CD4-positive, alpha-beta T cell (primary cell): ENCODE data around the gene LRIT3. TPM values are rescaled to one million over a fixed set of nuclear protein-coding genes. Genes with fewer than 3 reads are reported as not detected.

Experiments used
- ATAC-seq: fragments of 200-7000 bp; cut with Tn5 transposase; one replicate; pipeline ENCODE4 v1.10.0; 2022; ENCODE audit warnings: mild to moderate bottlenecking; ENCODE audit not compliant: poor library complexity
- CTCF ChIA-PET: fragments of 350-600 bp; sonication (Branson Sonifier 250); formaldehyde crosslinking; loops from one replicate; lab custom pipeline; 2021; ENCODE audit warnings: antibody characterized with exemption, inconsistent platforms; lab: Charles Lee
- POLR2A ChIA-PET: fragments of 350-600 bp; sonication (Branson Sonifier 250); formaldehyde crosslinking; loops from one replicate; lab custom pipeline; 2021; ENCODE audit warnings: antibody characterized with exemption, inconsistent platforms; lab: Charles Lee
- DNase-seq, 14 experiments: peaks; one replicate each; pipeline ENCODE4 v3.0.0-alpha.2; 2013 to 2020; ENCODE audit warnings: mixed read lengths in 2 of 14
- H3K27ac ChIP-seq, 2 donors: one replicate each; pipeline versions ENCODE4 v1.5.1 to v1.7.0; 2013; ENCODE audit warnings: low read length in 2 of 2, low read depth in 1 of 2, mild to moderate bottlenecking in 1 of 2
- H3K27me3 ChIP-seq, 2 experiments: 1 replicate in 1 of 2; 2 replicates in 1 of 2; pipeline versions ENCODE4 v1.6.1 to v1.7.0; 2013; ENCODE audit warnings: low read length in 2 of 2, control low read depth in 1 of 2, mild to moderate bottlenecking in 1 of 2, moderate library complexity in 1 of 2; ENCODE audit not compliant: insufficient read depth in 2 of 2, control insufficient read depth in 1 of 2
- H3K36me3 ChIP-seq: one replicate; pipeline ENCODE4 v1.6.1; 2013; ENCODE audit warnings: low read length, control low read depth; ENCODE audit not compliant: insufficient read depth
- H3K4me1 ChIP-seq: one replicate; pipeline ENCODE4 v1.6.1; 2013; ENCODE audit warnings: low read length, control low read depth; ENCODE audit not compliant: insufficient read depth
- H3K4me3 ChIP-seq: one replicate; pipeline ENCODE4 v1.5.1; 2013; ENCODE audit warnings: mild to moderate bottlenecking, low read length, moderate library complexity
- H3K9me3 ChIP-seq, 2 experiments: 1 replicate in 1 of 2; 2 replicates in 1 of 2; pipeline versions ENCODE4 v1.6.1 to v1.7.0; 2013; ENCODE audit warnings: low read length in 2 of 2, mild to moderate bottlenecking in 2 of 2, control low read depth in 1 of 2, moderate library complexity in 1 of 2; ENCODE audit not compliant: control insufficient read depth in 1 of 2, insufficient read depth in 1 of 2
- H3K27ac Mint-ChIP-seq: one replicate; pipeline ENCODE4 v1.8.0; 2020; ENCODE audit warnings: mixed read lengths
- H3K27me3 Mint-ChIP-seq: one replicate; pipeline ENCODE4 v1.8.0; 2021; ENCODE audit warnings: mixed read lengths
- H3K36me3 Mint-ChIP-seq: one replicate; pipeline ENCODE4 v1.8.0; 2021; ENCODE audit warnings: low read depth, mixed read lengths
- H3K4me1 Mint-ChIP-seq: one replicate; pipeline ENCODE4 v1.8.0; 2021; ENCODE audit warnings: low read depth, mixed read lengths
- H3K4me3 Mint-ChIP-seq: one replicate; pipeline ENCODE4 v1.8.0; 2020; ENCODE audit warnings: mild to moderate bottlenecking, mixed read lengths
- H3K9me3 Mint-ChIP-seq: one replicate; pipeline ENCODE4 v1.8.0; 2020; ENCODE audit warnings: mixed read lengths
- intact Hi-C, 2 experiments: fragments of 100-400 bp; cut with DNase I in 1 of 2; cut with micrococcal nuclease in 1 of 2; formaldehyde crosslinking; loops; one replicate each; pipeline versions ENCODE4 v1.15.1 to v1.9.0; 2023 to 2025; cut with DNase I, micrococcal nuclease
- total RNA-seq, 174 experiments: library from RNA in 2 of 174; stranded (reverse) in 2 of 174; gene quantifications; one replicate each; pipeline ENCODE4 v1.2.3 and lab custom pipeline; 2021 to 2026
- TF ChIP-seq, protein P1 (sequence below): fragments of 200-600 bp; IDR thresholded peaks from one replicate; pipeline ENCODE4 v1.8.0; 2022; ENCODE audit warnings: antibody characterized with exemption, mild to moderate bottlenecking

The LRIT3 gene
- total RNA-seq, 2 experiments from 2014 or later = 0.14 TPM; not detected in 1

DNA sequence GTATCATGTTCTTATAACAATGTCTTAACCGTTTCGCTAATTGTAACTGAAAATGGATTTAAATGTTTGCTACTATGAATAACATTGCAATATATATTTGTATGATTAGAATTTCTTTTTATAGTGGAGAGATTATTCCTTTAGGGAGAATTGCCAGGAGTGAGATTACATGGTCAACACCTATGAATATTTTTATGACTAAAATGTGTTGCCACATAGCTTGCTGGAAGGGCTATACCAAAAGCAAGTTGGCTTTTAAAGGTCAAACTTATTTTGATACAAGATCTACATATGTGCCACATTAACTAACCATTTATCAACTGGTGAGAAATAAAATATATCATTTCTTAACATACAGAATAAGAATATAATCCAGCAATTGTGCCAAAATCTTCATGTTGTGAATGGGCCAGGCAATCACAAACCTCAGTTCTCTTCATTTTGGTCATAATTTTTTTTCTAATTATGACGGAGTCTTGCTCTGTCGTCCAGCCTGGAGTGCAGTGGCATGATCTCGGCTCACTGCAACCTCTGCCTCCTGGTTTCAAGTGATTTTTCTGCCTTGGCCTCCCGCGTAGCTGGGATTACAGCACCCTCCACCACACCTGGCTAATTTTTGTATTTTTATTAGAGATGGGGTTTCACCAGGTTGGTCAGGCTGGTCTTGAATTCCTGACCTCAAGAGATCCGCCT is 54.8 kb downstream of the LRIT3 start:
- Mint-ChIP-seq H3K27me3 (peaks cover 34% of the 10 kb centered on the region), H3K9me3 (peaks cover 2% of the 10 kb centered on the region), H3K36me3 (no peaks in the 10 kb centered on the region), H3K4me1 (no peaks in the 10 kb centered on the region), H3K27ac (no peak overlapping the region), H3K4me3 (no peak overlapping the region)
- no peak overlapping the region for H3K27ac ChIP-seq
- intact Hi-C loops = no loop called here
- TF ChIP-seq, protein P1, sequence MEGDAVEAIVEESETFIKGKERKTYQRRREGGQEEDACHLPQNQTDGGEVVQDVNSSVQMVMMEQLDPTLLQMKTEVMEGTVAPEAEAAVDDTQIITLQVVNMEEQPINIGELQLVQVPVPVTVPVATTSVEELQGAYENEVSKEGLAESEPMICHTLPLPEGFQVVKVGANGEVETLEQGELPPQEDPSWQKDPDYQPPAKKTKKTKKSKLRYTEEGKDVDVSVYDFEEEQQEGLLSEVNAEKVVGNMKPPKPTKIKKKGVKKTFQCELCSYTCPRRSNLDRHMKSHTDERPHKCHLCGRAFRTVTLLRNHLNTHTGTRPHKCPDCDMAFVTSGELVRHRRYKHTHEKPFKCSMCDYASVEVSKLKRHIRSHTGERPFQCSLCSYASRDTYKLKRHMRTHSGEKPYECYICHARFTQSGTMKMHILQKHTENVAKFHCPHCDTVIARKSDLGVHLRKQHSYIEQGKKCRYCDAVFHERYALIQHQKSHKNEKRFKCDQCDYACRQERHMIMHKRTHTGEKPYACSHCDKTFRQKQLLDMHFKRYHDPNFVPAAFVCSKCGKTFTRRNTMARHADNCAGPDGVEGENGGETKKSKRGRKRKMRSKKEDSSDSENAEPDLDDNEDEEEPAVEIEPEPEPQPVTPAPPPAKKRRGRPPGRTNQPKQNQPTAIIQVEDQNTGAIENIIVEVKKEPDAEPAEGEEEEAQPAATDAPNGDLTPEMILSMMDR = no peak
- no peak for ATAC-seq
- no peaks in the 10 kb centered on the region for H3K36me3 ChIP-seq
- POLR2A ChIA-PET = no interaction called here
- H3K27me3 ChIP-seq = peaks cover 4 to 11% of the 10 kb centered on the region in 2 experiments
- H3K4me3 ChIP-seq = no peak overlapping the region
- H3K9me3 ChIP-seq = peaks cover 0 to 7% of the 10 kb centered on the region in 2 experiments
- no peak for DNase-seq
- H3K4me1 ChIP-seq = no peaks in the 10 kb centered on the region
- CTCF ChIA-PET = no interaction called here

DNA sequence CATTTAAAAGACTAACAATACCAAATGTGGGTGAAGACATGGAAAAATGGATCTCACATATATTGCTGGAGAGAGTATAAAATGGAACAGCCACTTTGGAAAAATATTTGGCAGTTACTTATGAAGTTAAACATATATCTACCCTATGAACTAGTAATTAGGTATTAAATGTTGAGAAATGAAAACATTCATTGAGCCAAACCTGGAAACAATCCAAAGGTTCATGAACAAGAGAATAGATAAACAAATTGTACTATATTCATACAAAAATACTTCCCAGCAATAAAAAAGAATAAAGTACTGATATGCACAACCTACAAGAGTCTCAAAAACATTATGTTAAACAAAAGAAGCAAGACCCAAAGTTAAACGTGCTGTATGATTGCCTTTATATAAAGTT is 60.8 kb downstream of the LRIT3 start:
- intact Hi-C loops = no loop called here
- CTCF ChIA-PET = no interaction called here

DNA sequence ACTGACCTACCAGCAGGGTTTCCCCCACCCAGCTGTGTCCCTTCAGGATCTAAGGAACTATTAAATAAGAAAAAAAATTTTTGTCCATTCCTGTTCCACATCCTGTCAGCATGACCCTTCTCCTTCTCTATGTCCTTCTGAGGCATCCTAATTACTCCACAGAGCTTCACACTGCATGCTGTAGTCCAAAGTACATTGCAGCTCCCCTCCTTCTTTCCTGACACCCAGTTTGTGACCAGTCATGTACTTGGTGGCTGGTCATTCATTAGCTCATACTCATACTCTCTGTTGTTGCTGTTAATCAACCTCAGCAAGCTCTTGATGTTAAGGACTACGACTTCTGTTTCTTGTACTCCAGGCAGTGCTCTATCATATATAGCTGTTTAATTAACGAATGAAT is 62.3 kb downstream of the LRIT3 start:
- Histone ChIP-seq H3K27me3 (peaks cover 0 to 16% of the 10 kb centered on the region in 2 experiments), H3K27ac (no peak overlapping the region), H3K9me3 (no peaks in the 10 kb centered on the region), H3K36me3 (no peaks in the 10 kb centered on the region), H3K4me3 (no peak overlapping the region), H3K4me1 (no peaks in the 10 kb centered on the region)
- Mint-ChIP-seq H3K4me3 (no peak overlapping the region), H3K4me1 (no peaks in the 10 kb centered on the region), H3K27me3 (peaks cover 59% of the 10 kb centered on the region), H3K36me3 (no peaks in the 10 kb centered on the region), H3K27ac (no peak overlapping the region), H3K9me3 (peaks cover 2% of the 10 kb centered on the region)
- ChIA-PET POLR2A (no interaction called here), CTCF (interaction anchor here (1.0 kb wide), 1 partner anchor 18 kb away, joined by 3 read pairs; no protein-coding TSS in a partner anchor)
- ATAC-seq (no peak), DNase-seq (no peak)
- TF ChIP-seq, protein P1 = no peak
- intact Hi-C loops = no loop called here

More for the DNA sequence above, 60.8 kb downstream of the LRIT3 start:
- POLR2A ChIA-PET = no interaction called here
- H3K4me3 ChIP-seq = no peak overlapping the region
- Mint-ChIP-seq H3K27me3 (peaks cover 53% of the 10 kb centered on the region), H3K4me3 (no peak overlapping the region), H3K9me3 (peaks cover 2% of the 10 kb centered on the region), H3K36me3 (no peaks in the 10 kb centered on the region), H3K27ac (no peak overlapping the region), H3K4me1 (no peaks in the 10 kb centered on the region)
- no peak overlapping the region for H3K27ac ChIP-seq
- TF ChIP-seq, protein P1 = no peak
- ATAC-seq (no peak), DNase-seq (no peak)
- peaks cover 0 to 23% of the 10 kb centered on the region in 2 experiments for H3K27me3 ChIP-seq
- H3K9me3 ChIP-seq = no peaks in the 10 kb centered on the region
- no peaks in the 10 kb centered on the region for H3K36me3 ChIP-seq
- H3K4me1 ChIP-seq = no peaks in the 10 kb centered on the region
